Measurements from ENCODE around the gene OVCA2. TPM values are rescaled to one million over a fixed set of nuclear protein-coding genes. Genes with fewer than 3 reads are reported as not detected.

The OVCA2 gene
- total RNA-seq, 1 donor from 2014 or later: 21.4 TPM

GRCh38 chr17:2051933-2052559 lies 10.2 kb downstream of the OVCA2 start:
- Histone ChIP-seq H3K27me3 (peaks cover 5% of the 10 kb centered on the region), H3K36me3 (no peaks in the 10 kb centered on the region), H3K4me3 (no peak overlapping the region), H3K27ac (no peak overlapping the region), H3K9me3 (no peaks in the 10 kb centered on the region), H3K4me1 (peaks cover 38% of the 10 kb centered on the region)
- ATAC-seq (no peak), DNase-seq (no peak)
- no peak for TF ChIP-seq CTCF (IDR thresholded peaks at IDR 0.05)
- intact Hi-C loops (cut with DNase I): no loop called here

GRCh38 chr17:2053380-2054261 lies 11.8 kb downstream of the OVCA2 start:
- ATAC-seq: peak; percentile 1
- peak; percentile 84 for DNase-seq
- Histone ChIP-seq H3K27me3 (peaks cover 5% of the 10 kb centered on the region), H3K4me1 (peaks cover 38% of the 10 kb centered on the region), H3K27ac (no peak overlapping the region), H3K4me3 (peak overlapping the region; percentile 67), H3K9me3 (no peaks in the 10 kb centered on the region), H3K36me3 (no peaks in the 10 kb centered on the region)
- peak; percentile 65 for TF ChIP-seq CTCF (IDR thresholded peaks at IDR 0.05)
- intact Hi-C loops (cut with DNase I): loop anchor here (2.0 kb wide), 1 partner anchor 191 kb away; no protein-coding TSS in a partner anchor

- ATAC-seq: no peak
- H3K4me1 ChIP-seq: peaks cover 36% of the 10 kb centered on the region
- peak overlapping the region; percentile 67 for H3K4me3 ChIP-seq
- intact Hi-C loops (cut with DNase I): loop anchor here (2.0 kb wide), 1 partner anchor 191 kb away; no protein-coding TSS in a partner anchor
- H3K27me3 ChIP-seq: peaks cover 5% of the 10 kb centered on the region
- H3K27ac ChIP-seq: no peak overlapping the region
- H3K9me3 ChIP-seq: no peaks in the 10 kb centered on the region
- no peak for TF ChIP-seq CTCF (IDR thresholded peaks at IDR 0.05)
- DNase-seq: no peak
- no peaks in the 10 kb centered on the region for H3K36me3 ChIP-seq
These were observed 12.4 kb downstream of the OVCA2 start for GRCh38 chr17:2054262-2054511.

- Histone ChIP-seq H3K4me3 (peak within 1 kb of the TSS; percentile 67), H3K4me1 (peaks cover 40% of the 10 kb centered on the region), H3K9me3 (no peaks in the 10 kb centered on the region), H3K27me3 (peaks cover 5% of the 10 kb centered on the region), H3K27ac (peak within 1 kb of the TSS; percentile 84), H3K36me3 (peaks cover 3% of the 10 kb centered on the region)
- peak; percentile 71 for ATAC-seq
- peak; percentile 87 for DNase-seq
- peak; percentile 95 for TF ChIP-seq CTCF (IDR thresholded peaks at IDR 0.05)
- intact Hi-C loops (cut with DNase I): loop anchor here (2.0 kb wide), 1 partner anchor 190 kb away; no protein-coding TSS in a partner anchor
These were observed 12.9 kb downstream of the OVCA2 start, which contains the start of gene HIC1 for GRCh38 chr17:2054512-2055291. Gene HIC1, plus strand, starts transcription at chr17:2055103. Its CDS starts 1,588 bp downstream, at chr17:2056691.
